MM.1S (cell line): ENCODE measurements around the gene MAPK7.
A peak's percentile ranks its signal among the peaks of the same experiment; 100 is the strongest.

Source experiments
- DNase-seq: peaks from one replicate; pipeline ENCODE4 v3.0.0-alpha.2; 2015
- H2AFZ ChIP-seq: fragments of 300-600 bp; sonication (generic); 2 replicates; pipeline ENCODE4 v1.6.0; 2016; ENCODE audit warnings: antibody characterized with exemption, low read length
- H3F3A ChIP-seq: fragments of 300-600 bp; sonication (generic); 2 replicates; pipeline ENCODE4 v1.6.1; 2016; ENCODE audit warnings: mild to moderate bottlenecking, antibody characterized with exemption, low read length, moderate library complexity, mixed read lengths; ENCODE audit not compliant: insufficient read depth
- H3K27ac ChIP-seq: fragments of 300-600 bp; sonication (generic); 2 replicates; pipeline ENCODE4 v1.5.1; 2016; ENCODE audit warnings: mild to moderate bottlenecking, low read length
- H3K27me3 ChIP-seq: fragments of 300-600 bp; sonication (generic); replicated peaks from 2 replicates; pipeline ENCODE4 v1.6.0; 2016; ENCODE audit warnings: low read length; ENCODE audit not compliant: insufficient read depth
- H3K36me3 ChIP-seq: fragments of 300-600 bp; sonication (generic); replicated peaks from 2 replicates; pipeline ENCODE4 v1.6.1; 2016; ENCODE audit warnings: mild to moderate bottlenecking, low read length, mixed read lengths; ENCODE audit not compliant: insufficient read depth
- H3K4me1 ChIP-seq: fragments of 300-600 bp; sonication (generic); 2 replicates; pipeline ENCODE4 v1.6.1; 2016; ENCODE audit warnings: low read length, mixed read lengths
- H3K4me2 ChIP-seq: fragments of 300-600 bp; sonication (generic); 2 replicates; pipeline ENCODE4 v1.6.0; 2016; ENCODE audit warnings: low read depth, low read length
- H3K4me3 ChIP-seq: fragments of 300-600 bp; sonication (generic); 2 replicates; pipeline ENCODE4 v1.5.1; 2016; ENCODE audit warnings: low read length, mixed read lengths
- H3K79me2 ChIP-seq: fragments of 300-600 bp; sonication (generic); 2 replicates; pipeline ENCODE4 v1.6.1; 2016; ENCODE audit warnings: mixed run types, low read length, mixed read lengths
- H3K9ac ChIP-seq: fragments of 300-600 bp; sonication (generic); 2 replicates; pipeline ENCODE4 v1.6.1; 2016; ENCODE audit warnings: low read length, mixed read lengths
- H3K9me2 ChIP-seq: fragments of 300-600 bp; sonication (generic); replicated peaks from 2 replicates; pipeline ENCODE4 v1.6.1; 2016; ENCODE audit warnings: mild to moderate bottlenecking, low read length, mixed read lengths; ENCODE audit not compliant: insufficient read depth
- H3K9me3 ChIP-seq: fragments of 300-600 bp; sonication (generic); replicated peaks from 2 replicates; pipeline ENCODE4 v1.6.1; 2016; ENCODE audit warnings: mild to moderate bottlenecking, low read length, mixed read lengths; ENCODE audit not compliant: insufficient read depth
- H4K20me1 ChIP-seq: fragments of 300-600 bp; sonication (generic); 2 replicates; pipeline ENCODE4 v1.6.1; 2016; ENCODE audit warnings: mild to moderate bottlenecking, low read length, moderate library complexity, mixed read lengths; ENCODE audit not compliant: insufficient read depth
- EZH2 ChIP-seq: fragments of 300-600 bp; sonication (generic); optimal IDR thresholded peaks from 2 replicates; pipeline ENCODE3; 2017; ENCODE audit warnings: low read depth, mild to moderate bottlenecking, antibody characterized with exemption, low read length, mixed read lengths
- EZH2phosphoT487 ChIP-seq: fragments of 300-600 bp; sonication (generic); IDR thresholded peaks from 2 replicates; pipeline ENCODE4 v1.6.1; 2018; ENCODE audit warnings: antibody characterized with exemption, low read length
- TF ChIP-seq, protein P1 (sequence below): fragments of 300-600 bp; sonication (generic); IDR thresholded peaks from 2 replicates; pipeline ENCODE4 v1.5.1; 2016; ENCODE audit warnings: antibody characterized with exemption, low read length, mixed read lengths

MAPK7 gene

DNA sequence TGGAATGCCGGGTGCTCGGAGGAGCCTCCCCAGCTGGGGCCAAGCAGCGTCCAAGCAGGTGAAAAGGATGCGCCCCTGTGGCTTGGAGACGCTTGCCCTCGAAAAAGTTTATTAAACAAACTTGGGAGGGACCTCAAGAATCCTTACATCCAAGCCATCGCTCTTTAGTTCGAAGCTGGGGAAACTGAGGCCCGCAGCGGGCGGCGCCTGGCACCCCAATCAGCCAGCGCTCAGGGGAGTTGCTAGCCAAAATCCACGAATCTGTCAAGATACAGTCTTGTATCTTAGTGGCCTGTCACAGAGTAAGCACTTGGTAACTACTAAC lies 15.2 kb upstream of the MAPK7 start:
- Histone ChIP-seq H3K79me2 (no peaks in the 10 kb centered on the region), H3K4me2 (peak overlapping the region; percentile 98), H3K9ac (peak overlapping the region; percentile 89; the same call in 1 of the 2 replicates), H3K4me1 (peaks cover 8% of the 10 kb centered on the region), H3F3A (no peaks in the 10 kb centered on the region), H3K27me3 (no peaks in the 10 kb centered on the region; the same call in 1 of the 2 replicates), H4K20me1 (no peaks in the 10 kb centered on the region), H3K27ac (no peak overlapping the region), H2AFZ (peak overlapping the region; percentile 100), H3K4me3 (peak overlapping the region; percentile 97), H3K9me2 (no peaks in the 10 kb centered on the region), H3K36me3 (no peaks in the 10 kb centered on the region), H3K9me3 (no peaks in the 10 kb centered on the region)
- TF ChIP-seq, protein P1, sequence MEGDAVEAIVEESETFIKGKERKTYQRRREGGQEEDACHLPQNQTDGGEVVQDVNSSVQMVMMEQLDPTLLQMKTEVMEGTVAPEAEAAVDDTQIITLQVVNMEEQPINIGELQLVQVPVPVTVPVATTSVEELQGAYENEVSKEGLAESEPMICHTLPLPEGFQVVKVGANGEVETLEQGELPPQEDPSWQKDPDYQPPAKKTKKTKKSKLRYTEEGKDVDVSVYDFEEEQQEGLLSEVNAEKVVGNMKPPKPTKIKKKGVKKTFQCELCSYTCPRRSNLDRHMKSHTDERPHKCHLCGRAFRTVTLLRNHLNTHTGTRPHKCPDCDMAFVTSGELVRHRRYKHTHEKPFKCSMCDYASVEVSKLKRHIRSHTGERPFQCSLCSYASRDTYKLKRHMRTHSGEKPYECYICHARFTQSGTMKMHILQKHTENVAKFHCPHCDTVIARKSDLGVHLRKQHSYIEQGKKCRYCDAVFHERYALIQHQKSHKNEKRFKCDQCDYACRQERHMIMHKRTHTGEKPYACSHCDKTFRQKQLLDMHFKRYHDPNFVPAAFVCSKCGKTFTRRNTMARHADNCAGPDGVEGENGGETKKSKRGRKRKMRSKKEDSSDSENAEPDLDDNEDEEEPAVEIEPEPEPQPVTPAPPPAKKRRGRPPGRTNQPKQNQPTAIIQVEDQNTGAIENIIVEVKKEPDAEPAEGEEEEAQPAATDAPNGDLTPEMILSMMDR = no peak
- DNase-seq = no peak

DNA sequence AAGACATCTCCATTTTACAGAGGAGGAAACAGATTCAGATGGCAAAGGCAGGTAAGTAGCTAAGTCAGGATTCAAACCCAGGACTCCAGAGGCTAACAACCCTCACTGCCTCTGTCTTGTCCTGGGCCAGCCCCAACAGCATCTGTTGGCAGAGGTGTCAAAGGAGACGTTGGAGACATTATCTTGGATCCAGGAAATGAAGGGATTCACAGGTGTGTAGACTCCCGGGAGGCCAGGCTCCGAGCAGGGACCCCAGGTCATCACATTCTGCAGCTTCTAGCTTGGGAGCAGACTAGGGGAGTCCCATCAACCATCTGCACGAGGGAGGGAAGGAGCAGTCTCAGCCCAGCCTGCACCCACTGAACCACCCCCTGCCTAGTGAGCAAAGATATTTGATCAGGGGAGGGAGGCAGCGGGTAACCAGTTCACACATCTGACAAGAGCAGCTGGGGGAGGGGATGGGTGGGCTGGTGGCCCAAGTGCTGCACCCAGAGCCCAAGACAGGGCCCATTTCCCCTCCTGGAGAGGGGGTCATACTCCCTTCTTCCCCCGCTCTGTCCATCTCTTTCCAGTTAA lies 14.8 kb upstream of the MAPK7 start:
- TF ChIP-seq EZH2 (no peak), EZH2phosphoT487 (no peak)
- TF ChIP-seq, protein P1 = no peak
- Histone ChIP-seq H3K9me2 (no peaks in the 10 kb centered on the region), H3K9ac (no peak overlapping the region), H3K4me2 (peak overlapping the region; percentile 98; the same call in 1 of the 2 replicates), H2AFZ (0 out of 2 replicates have a peak overlapping the region, but pooled peaks have one; percentile 100), H3F3A (no peaks in the 10 kb centered on the region), H3K36me3 (no peaks in the 10 kb centered on the region), H3K27me3 (no peaks in the 10 kb centered on the region; the same call in 1 of the 2 replicates), H3K4me1 (peaks cover 8% of the 10 kb centered on the region), H3K79me2 (no peaks in the 10 kb centered on the region), H4K20me1 (no peaks in the 10 kb centered on the region), H3K27ac (no peak overlapping the region), H3K9me3 (no peaks in the 10 kb centered on the region), H3K4me3 (0 out of 2 replicates have a peak overlapping the region, but pooled peaks have one; percentile 97)
- DNase-seq = no peak

DNA sequence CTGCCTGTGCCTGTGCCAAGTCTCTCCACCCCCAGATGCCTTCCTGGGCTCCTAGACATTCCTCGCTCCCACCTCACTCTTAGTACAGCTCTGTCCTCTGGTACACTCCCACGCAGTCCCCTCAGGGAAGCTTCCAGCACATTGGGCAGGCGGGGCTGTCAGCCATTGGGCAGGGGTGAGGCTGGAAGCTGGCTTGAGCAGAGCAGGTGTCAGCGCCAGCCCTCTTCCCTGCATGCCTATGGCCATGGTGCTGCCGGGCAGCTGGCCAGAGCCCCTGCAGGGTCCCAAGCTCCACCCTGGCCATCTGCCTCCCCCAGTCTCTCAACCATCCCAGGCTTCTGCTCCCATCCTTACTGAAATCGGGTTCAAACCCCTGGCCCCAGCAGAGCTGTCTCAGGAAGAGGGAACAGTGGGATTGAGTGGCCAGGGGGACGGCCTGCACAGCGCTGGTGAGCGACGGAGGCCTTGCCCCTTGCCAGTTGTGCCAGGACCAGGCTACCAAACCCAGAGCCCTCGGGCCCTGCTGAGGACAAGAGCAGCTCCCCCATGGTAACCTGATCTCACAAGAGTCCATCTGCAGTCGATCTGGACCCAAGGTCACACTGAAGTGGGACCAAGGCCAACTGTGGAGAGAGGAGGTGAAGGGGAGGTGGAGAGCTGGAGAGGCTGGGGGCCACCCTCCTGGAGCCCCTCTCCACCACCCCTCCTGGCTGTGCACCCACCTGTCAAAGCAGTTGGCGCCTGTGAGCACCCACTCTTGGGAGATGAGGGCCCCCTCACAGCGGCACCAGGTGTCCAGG lies 13.4 kb upstream of the MAPK7 start:
- H3K9me2 ChIP-seq = no peaks in the 10 kb centered on the region
- H3K4me3 ChIP-seq = no peak overlapping the region
- H3K27me3 ChIP-seq = no peaks in the 10 kb centered on the region; the same call in 1 of the 2 replicates
- no peaks in the 10 kb centered on the region for H4K20me1 ChIP-seq
- no peaks in the 10 kb centered on the region for H3F3A ChIP-seq
- TF ChIP-seq, protein P1 = no peak
- TF ChIP-seq EZH2 (no peak), EZH2phosphoT487 (no peak)
- H3K9ac ChIP-seq = no peak overlapping the region
- no peak overlapping the region for H2AFZ ChIP-seq
- H3K4me1 ChIP-seq = peaks cover 8% of the 10 kb centered on the region
- no peaks in the 10 kb centered on the region for H3K79me2 ChIP-seq
- H3K27ac ChIP-seq = no peak overlapping the region
- no peaks in the 10 kb centered on the region for H3K9me3 ChIP-seq
- DNase-seq = no peak
- no peak overlapping the region for H3K4me2 ChIP-seq
- no peaks in the 10 kb centered on the region for H3K36me3 ChIP-seq
